IMR-90 (cell line): ENCODE results near the gene ZNF618. TPM values are rescaled to one million over a fixed set of nuclear protein-coding genes. Genes with fewer than 3 reads are reported as not detected.

Source experiments
- ATAC-seq: fragments of 200-7000 bp; cut with Tn5 transposase; 2 replicates; pipeline ENCODE4 v1.9.1; 2020; ENCODE audit warnings: low read depth, mild to moderate bottlenecking, moderate library complexity
- BruUV-seq: library from RNA; stranded (reverse); fragments of 400-500 nt; replicated peaks from 2 replicates; lab custom pipeline; 2021; lab: Mats Ljungman, UMichigan
- CTCF ChIA-PET: fragments of 300-600 bp; formaldehyde crosslinking; extraction: SDS; loops from one replicate; lab custom pipeline; 2021; ENCODE audit warnings: antibody characterized with exemption; lab: Yijun Ruan, JAX
- POLR2A ChIA-PET: fragments of 300-600 bp; sonication (Branson Sonifier 250); formaldehyde crosslinking; loops from one replicate; lab custom pipeline; 2022; ENCODE audit warnings: antibody characterized with exemption; ENCODE audit not compliant: unreplicated experiment; lab: Charles Lee
- DNase-seq: peaks from one replicate; pipeline ENCODE4 v3.0.0; 2013
- H2AFZ ChIP-seq: replicated peaks from 2 replicates; pipeline ENCODE3; 2013; ENCODE audit warnings: low read length, mild to moderate bottlenecking; ENCODE audit not compliant: poor library complexity
- H2AK5ac ChIP-seq: 2 replicates; pipeline ENCODE4 v1.6.1; 2013; ENCODE audit warnings: low read depth, low read length, inconsistent platforms
- H2AK9ac ChIP-seq: replicated peaks from 2 replicates; pipeline ENCODE3; 2013; ENCODE audit warnings: mild to moderate bottlenecking, low read depth, low read length, moderate library complexity; ENCODE audit not compliant: poor library complexity
- H2BK120ac ChIP-seq: 2 replicates; pipeline ENCODE4 v1.6.1; 2013; ENCODE audit warnings: low read depth, low read length, inconsistent platforms
- H2BK15ac ChIP-seq: 3 replicates; pipeline ENCODE4 v1.6.1; 2013; ENCODE audit warnings: low read depth, low read length, inconsistent platforms
- H2BK20ac ChIP-seq: 2 replicates; pipeline ENCODE4 v1.6.1; 2013; ENCODE audit warnings: low read depth, mild to moderate bottlenecking, inconsistent platforms, low read length, moderate library complexity
- H2BK5ac ChIP-seq: 2 replicates; pipeline ENCODE4 v1.6.1; 2013; ENCODE audit warnings: mild to moderate bottlenecking, low read depth, low read length, inconsistent platforms; ENCODE audit not compliant: poor library complexity, severe bottlenecking
- H3K14ac ChIP-seq: replicated peaks from 2 replicates; pipeline ENCODE4 v1.6.1; 2013; ENCODE audit warnings: low read depth, low read length, inconsistent platforms
- H3K18ac ChIP-seq: 2 replicates; pipeline ENCODE4 v1.6.1; 2013; ENCODE audit warnings: low read depth, low read length, control low read depth
- H3K23ac ChIP-seq: 2 replicates; pipeline ENCODE4 v1.6.1; 2013; ENCODE audit warnings: low read depth, low read length, inconsistent platforms
- H3K27ac ChIP-seq: 2 replicates; pipeline ENCODE4 v1.5.1; 2013; ENCODE audit warnings: mild to moderate bottlenecking, control low read depth, low read length; ENCODE audit not compliant: insufficient read depth
- H3K27me3 ChIP-seq: 2 replicates; pipeline ENCODE4 v1.6.1; 2013; ENCODE audit warnings: low read length; ENCODE audit not compliant: control insufficient read depth, insufficient read depth
- H3K36me3 ChIP-seq: 2 replicates; pipeline ENCODE4 v1.6.1; 2013; ENCODE audit warnings: low read length, mixed read lengths; ENCODE audit not compliant: control insufficient read depth, insufficient read depth
- H3K4ac ChIP-seq: 2 replicates; pipeline ENCODE4 v1.6.1; 2013; ENCODE audit warnings: low read depth, low read length, inconsistent platforms
- H3K4me1 ChIP-seq: 2 replicates; pipeline ENCODE4 v1.6.1; 2013; ENCODE audit warnings: low read length, mixed read lengths; ENCODE audit not compliant: control insufficient read depth, insufficient read depth
- H3K4me2 ChIP-seq: 2 replicates; pipeline ENCODE4 v1.6.1; 2013; ENCODE audit warnings: low read depth, mild to moderate bottlenecking, control low read depth, low read length, moderate library complexity
- H3K4me3 ChIP-seq: 2 replicates; pipeline ENCODE4 v1.5.1; 2013; ENCODE audit warnings: low read depth, mild to moderate bottlenecking, control low read depth, low read length, moderate library complexity; ENCODE audit not compliant: insufficient read depth
- H3K56ac ChIP-seq: 2 replicates; pipeline ENCODE4 v1.6.1; 2013; ENCODE audit warnings: low read length, inconsistent platforms; ENCODE audit not compliant: insufficient read depth; ENCODE audit errors: extremely low read depth
- H3K79me1 ChIP-seq, 2 experiments: 2 replicates each; pipeline ENCODE4 v1.6.1; 2013; ENCODE audit warnings: low read length in 2 of 2, inconsistent platforms in 1 of 2, low read depth in 1 of 2
- H3K9ac ChIP-seq: 2 replicates; pipeline ENCODE4 v1.6.1; 2013; ENCODE audit warnings: low read depth, low read length, control low read depth
- H3K9me1 ChIP-seq: 2 replicates; pipeline ENCODE4 v1.6.1; 2013; ENCODE audit warnings: low read length, inconsistent platforms; ENCODE audit not compliant: insufficient read depth
- H3K9me3 ChIP-seq: 2 replicates; pipeline ENCODE4 v1.6.1; 2013; ENCODE audit warnings: low read length; ENCODE audit not compliant: control insufficient read depth, insufficient read depth
- H4K20me1 ChIP-seq: 2 replicates; pipeline ENCODE4 v1.6.1; 2013; ENCODE audit warnings: low read length, inconsistent platforms; ENCODE audit not compliant: insufficient read depth
- H4K5ac ChIP-seq: 2 replicates; pipeline ENCODE4 v1.6.1; 2013; ENCODE audit warnings: mild to moderate bottlenecking, low read depth, low read length, control low read depth
- H4K8ac ChIP-seq, 2 experiments: 2 replicates each; pipeline ENCODE4 v1.6.1; 2013; ENCODE audit warnings: low read depth in 2 of 2, low read length in 2 of 2, control low read depth in 1 of 2, inconsistent platforms in 1 of 2
- H4K91ac ChIP-seq: 2 replicates; pipeline ENCODE4 v1.6.1; 2013; ENCODE audit warnings: low read depth, low read length, inconsistent platforms; ENCODE audit not compliant: insufficient read depth
- BHLHE40 ChIP-seq: fragments of 150-350 bp; IDR thresholded peaks from 2 replicates; pipeline ENCODE4 v1.6.1; 2016; ENCODE audit warnings: mild to moderate bottlenecking, low read depth, low read length
- CEBPB ChIP-seq: IDR thresholded peaks from 2 replicates; pipeline ENCODE4 v1.6.1; 2012; ENCODE audit warnings: low read depth, low read length, improper control_type of control experiment
- CHD1 ChIP-seq: IDR thresholded peaks from 2 replicates; pipeline ENCODE4 v1.6.1; 2012; ENCODE audit warnings: low read depth, low read length, improper control_type of control experiment
- FOS ChIP-seq: fragments of 150-350 bp; IDR thresholded peaks from 2 replicates; pipeline ENCODE4 v1.6.1; 2016; ENCODE audit warnings: low read depth, low read length
- MAFK ChIP-seq: IDR thresholded peaks from 2 replicates; pipeline ENCODE4 v1.6.1; 2012; ENCODE audit warnings: low read depth, low read length, improper control_type of control experiment
- MAZ ChIP-seq: IDR thresholded peaks from 2 replicates; pipeline ENCODE4 v1.6.1; 2012; ENCODE audit warnings: low read depth, mild to moderate bottlenecking, low read length, improper control_type of control experiment, moderate library complexity, borderline replicate concordance
- MXI1 ChIP-seq: IDR thresholded peaks from 2 replicates; pipeline ENCODE4 v1.6.1; 2012; ENCODE audit warnings: low read depth, mild to moderate bottlenecking, low read length, moderate library complexity, borderline replicate concordance
- NFE2L2 ChIP-seq: fragments of 150-350 bp; IDR thresholded peaks from 2 replicates; pipeline ENCODE4 v1.6.1; 2016; ENCODE audit warnings: low read depth, mild to moderate bottlenecking, low read length
- POLR2A ChIP-seq: IDR thresholded peaks from 2 replicates; pipeline ENCODE4 v1.6.1; 2012; ENCODE audit warnings: mild to moderate bottlenecking, low read depth, low read length
- RAD21 ChIP-seq: IDR thresholded peaks from 2 replicates; pipeline ENCODE4 v1.6.1; 2012; ENCODE audit warnings: low read length, improper control_type of control experiment
- RCOR1 ChIP-seq: IDR thresholded peaks from 2 replicates; pipeline ENCODE4 v1.6.1; 2012; ENCODE audit warnings: mild to moderate bottlenecking, low read length, improper control_type of control experiment; ENCODE audit not compliant: insufficient replicate concordance
- WGBS, 2 experiments: methylation state at CpG; one replicate each; pipeline versions ENCODE4 v1.1.5 to v1.1.7; 2013; ENCODE audit warnings: missing lambda C conversion rate in 2 of 2; ENCODE audit not compliant: insufficient read length in 1 of 2; ENCODE audit errors: extremely low coverage in 2 of 2; 5-methylcytosine and 5-hydroxymethylcytosine counted together
- dilution Hi-C: fragments of 300-500 bp; cut with HindIII; formaldehyde crosslinking; loops from one replicate; pipeline ENCODE4 v1.14.3; 2018; ENCODE audit warnings: low sequenced_read_pairs; ENCODE audit not compliant: unreplicated experiment
- in situ Hi-C: fragments of 300-500 bp; cut with MboI; formaldehyde crosslinking; loops from 3 replicates; pipeline ENCODE4 v1.14.3; 2019; ENCODE audit warnings: low sequenced_read_pairs, inconsistent platforms, mixed read lengths
- intact Hi-C: fragments of 100-400 bp; cut with micrococcal nuclease; formaldehyde crosslinking; loops from 2 replicates; pipeline ENCODE4 v1.10.0; 2022
- polyA plus RNA-seq, 3 experiments: library from polyadenylated mRNA; depleted of rRNA; stranded (reverse); fragments of >200 nt; gene quantifications; 2 replicates each; pipeline ENCODE4 v1.2.3, GENCODE V29; 2012; ENCODE audit warnings: low replicate concordance in 1 of 3
- total RNA-seq: library from RNA; depleted of rRNA; stranded (reverse); fragments of >200 nt; gene quantifications from 2 replicates; pipeline ENCODE4 v1.2.3, GENCODE V29; 2012
- TF ChIP-seq, protein P1 (sequence below): fragments of 150-350 bp; IDR thresholded peaks from 2 replicates; pipeline ENCODE4 v1.6.1; 2016; ENCODE audit warnings: low read depth, mild to moderate bottlenecking, low read length, moderate library complexity, borderline replicate concordance
- TF ChIP-seq, protein P2 (sequence below): conservative IDR thresholded peaks from 2 replicates; pipeline ENCODE4 v1.5.1; 2012; ENCODE audit warnings: mild to moderate bottlenecking, low read depth, low read length, improper control_type of control experiment
- TF ChIP-seq, protein P3 (sequence below): fragments of 150-350 bp; IDR thresholded peaks from 2 replicates; pipeline ENCODE4 v1.6.1; 2017; ENCODE audit warnings: mild to moderate bottlenecking, antibody characterized with exemption, low read length, low read depth

Gene ZNF618
- total and polyA plus RNA-seq, 2 of the 4 experiments (the other 2 are of a cell fraction) = 8.2 to 9.4 TPM

DNA sequence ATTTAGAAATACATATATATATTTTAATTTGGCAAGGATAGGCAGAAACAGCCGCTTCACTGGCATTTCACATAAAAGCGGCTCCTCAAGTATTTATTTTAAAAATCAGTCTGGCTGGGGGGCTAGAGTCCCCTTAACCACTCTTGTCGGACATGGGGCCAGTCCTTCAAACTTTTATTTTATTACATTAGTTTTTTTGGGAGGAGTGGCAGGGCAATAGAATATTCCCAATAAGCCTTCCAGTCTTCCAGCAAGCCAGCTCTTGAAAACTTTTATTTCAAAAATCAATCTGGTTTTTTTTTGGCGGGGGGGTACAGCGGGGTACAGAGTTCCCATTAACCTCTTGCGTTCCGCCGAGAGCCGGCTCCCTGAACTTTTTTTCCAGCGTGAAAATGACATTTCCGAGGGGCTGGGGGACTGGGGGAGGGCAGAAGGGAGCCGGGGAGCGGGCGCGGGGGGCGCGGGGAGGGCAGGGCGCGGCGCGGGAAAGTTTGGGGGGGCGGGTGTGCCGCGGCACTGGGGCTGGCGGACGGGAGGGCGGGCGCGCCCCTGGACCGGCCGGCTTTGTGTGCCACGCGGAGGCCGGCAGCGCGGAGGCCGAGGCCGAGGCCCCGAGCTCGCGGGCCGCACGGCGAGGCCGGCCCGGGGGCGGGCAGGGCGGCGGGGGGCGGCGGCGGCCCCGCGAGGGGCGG lies 504 bp upstream of the ZNF618 start:
- peaks cover 8% of the 10 kb centered on the region for H3K27me3 ChIP-seq
- no peak overlapping the region for H2BK120ac ChIP-seq
- H3K14ac ChIP-seq = no peak overlapping the region
- peak overlapping the region; percentile 23; the same call in 1 of the 2 replicates for H3K18ac ChIP-seq
- peak overlapping the region; percentile 55 for H3K27ac ChIP-seq
- no peak overlapping the region for H4K5ac ChIP-seq
- no peak overlapping the region; the same call in 2 of the 3 replicates for H2BK15ac ChIP-seq
- DNase-seq (no peak), ATAC-seq (peak; percentile 77)
- H4K20me1 ChIP-seq = peaks cover 9% of the 10 kb centered on the region; the same call in 1 of the 2 replicates
- BruUV-seq = no TSS peak
- H2AK5ac ChIP-seq = no peak overlapping the region
- WGBS, 2 experiments = no CpG with 5 or more reads among the region's 55 CpGs
- H3K36me3 ChIP-seq = no peaks in the 10 kb centered on the region
- POLR2A ChIA-PET = interaction anchor here (0.7 kb wide), 1 partner anchor 9 kb away, joined by 6 read pairs; no protein-coding TSS in a partner anchor
- peak overlapping the region; percentile 82 for H3K4me2 ChIP-seq
- intact Hi-C loops (loop anchor here (5.0 kb wide), 3 partner anchors 68 to 102 kb away; no protein-coding TSS in a partner anchor), in situ Hi-C loops (no loop called here), dilution Hi-C loops (no loop called here)
- peak overlapping the region; percentile 63 for H3K9ac ChIP-seq
- H2AFZ ChIP-seq = peak overlapping the region; percentile 73
- peaks cover 7 to 22% of the 10 kb centered on the region in 2 experiments for H3K79me1 ChIP-seq
- no peak overlapping the region for H3K56ac ChIP-seq
- H2BK5ac ChIP-seq = no peak overlapping the region
- CTCF ChIA-PET = interaction anchor here (0.6 kb wide), 1 partner anchor 451 kb away, joined by 3 read pairs; no protein-coding TSS in a partner anchor
- no peak overlapping the region for H4K91ac ChIP-seq
- peak overlapping the region; percentile 16; the same call in 1 of the 2 replicates for H3K23ac ChIP-seq
- H3K4ac ChIP-seq = 0 out of 2 replicates have a peak overlapping the region, but pooled peaks have one; percentile 8
- no peaks in the 10 kb centered on the region; the same call in 1 of the 2 replicates for H3K9me1 ChIP-seq
- H4K8ac ChIP-seq = peak overlapping the region in 1 of 2 experiments; percentile 64; a peak in 1 of 4 replicates
- H3K4me3 ChIP-seq = peak overlapping the region; percentile 55
- H3K9me3 ChIP-seq = no peaks in the 10 kb centered on the region
- H2BK20ac ChIP-seq = no peak overlapping the region
- no peak overlapping the region for H2AK9ac ChIP-seq
- H3K4me1 ChIP-seq = peaks cover 5% of the 10 kb centered on the region
- TF ChIP-seq MAZ = no peak
- TF ChIP-seq, protein P1, sequence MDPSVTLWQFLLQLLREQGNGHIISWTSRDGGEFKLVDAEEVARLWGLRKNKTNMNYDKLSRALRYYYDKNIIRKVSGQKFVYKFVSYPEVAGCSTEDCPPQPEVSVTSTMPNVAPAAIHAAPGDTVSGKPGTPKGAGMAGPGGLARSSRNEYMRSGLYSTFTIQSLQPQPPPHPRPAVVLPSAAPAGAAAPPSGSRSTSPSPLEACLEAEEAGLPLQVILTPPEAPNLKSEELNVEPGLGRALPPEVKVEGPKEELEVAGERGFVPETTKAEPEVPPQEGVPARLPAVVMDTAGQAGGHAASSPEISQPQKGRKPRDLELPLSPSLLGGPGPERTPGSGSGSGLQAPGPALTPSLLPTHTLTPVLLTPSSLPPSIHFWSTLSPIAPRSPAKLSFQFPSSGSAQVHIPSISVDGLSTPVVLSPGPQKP = no peak
- TF ChIP-seq RCOR1 = no peak
- no peak for TF ChIP-seq RAD21
- TF ChIP-seq CEBPB = no peak
- no peak for TF ChIP-seq FOS
- no peak for TF ChIP-seq POLR2A
- no peak for TF ChIP-seq NFE2L2
- TF ChIP-seq, protein P2, sequence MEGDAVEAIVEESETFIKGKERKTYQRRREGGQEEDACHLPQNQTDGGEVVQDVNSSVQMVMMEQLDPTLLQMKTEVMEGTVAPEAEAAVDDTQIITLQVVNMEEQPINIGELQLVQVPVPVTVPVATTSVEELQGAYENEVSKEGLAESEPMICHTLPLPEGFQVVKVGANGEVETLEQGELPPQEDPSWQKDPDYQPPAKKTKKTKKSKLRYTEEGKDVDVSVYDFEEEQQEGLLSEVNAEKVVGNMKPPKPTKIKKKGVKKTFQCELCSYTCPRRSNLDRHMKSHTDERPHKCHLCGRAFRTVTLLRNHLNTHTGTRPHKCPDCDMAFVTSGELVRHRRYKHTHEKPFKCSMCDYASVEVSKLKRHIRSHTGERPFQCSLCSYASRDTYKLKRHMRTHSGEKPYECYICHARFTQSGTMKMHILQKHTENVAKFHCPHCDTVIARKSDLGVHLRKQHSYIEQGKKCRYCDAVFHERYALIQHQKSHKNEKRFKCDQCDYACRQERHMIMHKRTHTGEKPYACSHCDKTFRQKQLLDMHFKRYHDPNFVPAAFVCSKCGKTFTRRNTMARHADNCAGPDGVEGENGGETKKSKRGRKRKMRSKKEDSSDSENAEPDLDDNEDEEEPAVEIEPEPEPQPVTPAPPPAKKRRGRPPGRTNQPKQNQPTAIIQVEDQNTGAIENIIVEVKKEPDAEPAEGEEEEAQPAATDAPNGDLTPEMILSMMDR = no peak
- no peak for TF ChIP-seq BHLHE40
- TF ChIP-seq MXI1 = no peak
- TF ChIP-seq, protein P3, sequence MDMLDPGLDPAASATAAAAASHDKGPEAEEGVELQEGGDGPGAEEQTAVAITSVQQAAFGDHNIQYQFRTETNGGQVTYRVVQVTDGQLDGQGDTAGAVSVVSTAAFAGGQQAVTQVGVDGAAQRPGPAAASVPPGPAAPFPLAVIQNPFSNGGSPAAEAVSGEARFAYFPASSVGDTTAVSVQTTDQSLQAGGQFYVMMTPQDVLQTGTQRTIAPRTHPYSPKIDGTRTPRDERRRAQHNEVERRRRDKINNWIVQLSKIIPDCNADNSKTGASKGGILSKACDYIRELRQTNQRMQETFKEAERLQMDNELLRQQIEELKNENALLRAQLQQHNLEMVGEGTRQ = no peak
- TF ChIP-seq CHD1 = no peak
- no peak for TF ChIP-seq MAFK
